Right ventricle myocardium superior (tissue), 1 donor: ENCODE data around the gene MPHOSPH8. TPM values are rescaled to one million over a fixed set of nuclear protein-coding genes. Genes with fewer than 3 reads are reported as not detected.

Experiments
- ATAC-seq: fragments of 200-7000 bp; cut with Tn5 transposase; one replicate; pipeline ENCODE4 v1.9.1; 2020; ENCODE audit warnings: mild to moderate bottlenecking; ENCODE audit not compliant: poor library complexity
- DNase-seq: peaks from one replicate; pipeline ENCODE4 v3.0.0-alpha.2; 2020
- intact Hi-C: fragments of 100-400 bp; cut with DNase I; formaldehyde crosslinking; loops from one replicate; pipeline ENCODE4 v1.11.2; 2022
- long read RNA-seq: library from polyadenylated mRNA; unstranded; transcript quantifications from one replicate; pipeline ENCODE4 v2.0.0, GENCODE V29; 2021
- total RNA-seq: library from RNA; stranded (reverse); fragmentation: NEBNext Ultra II Directional; extraction: Animal tissue kit (Norgen Biotek cat#: 25700); gene quantifications from one replicate; pipeline ENCODE4 v1.2.1, GENCODE V29; 2021
- donor health status: DM: no; HTN: yes; CAD: no; lungs with severe emphysema.

Gene MPHOSPH8
- 26.0 TPM for total RNA-seq
- long read RNA-seq, full-length matches to known transcripts, result 35 of 52 reads
- long read RNA-seq, partial matches to known transcripts, result 11 of 52 reads
- long read RNA-seq, other reads (novel, unspliced or antisense), result 6 of 52 reads

- peak; percentile 96 for DNase-seq
- intact Hi-C loops, result loop anchor here (10.0 kb wide), 1 partner anchor 151 kb away; the partner anchor contains the start of gene PSPC1
- ATAC-seq, result peak; percentile 99
Observed at GRCh38 chr13:19633479-19634255, at the start of gene MPHOSPH8. Gene MPHOSPH8, plus strand, starts transcription at chr13:19633659. Its CDS starts 90 bp downstream, at chr13:19633749.

GRCh38 chr13:19586904-19587634, 46.4 kb upstream of the MPHOSPH8 start:
- ATAC-seq, result peak; percentile 57
- intact Hi-C loops, result no loop called here
- DNase-seq, result peak; percentile 52

- DNase-seq (no peak), ATAC-seq (peak; percentile 84)
- intact Hi-C loops, result no loop called here
Observed at GRCh38 chr13:19587635-19588300, 45.7 kb upstream of the MPHOSPH8 start.

- ATAC-seq (no peak), DNase-seq (no peak)
- intact Hi-C loops, result no loop called here
Observed at GRCh38 chr13:19589312-19589711, 44.1 kb upstream of the MPHOSPH8 start.

- no peak for DNase-seq
- ATAC-seq, result no peak
- intact Hi-C loops, result no loop called here
Observed at GRCh38 chr13:19590423-19590822, 43.0 kb upstream of the MPHOSPH8 start.

- no peak for ATAC-seq
- intact Hi-C loops, result no loop called here
- no peak for DNase-seq
Observed at GRCh38 chr13:19591864-19592263, 41.6 kb upstream of the MPHOSPH8 start.

- no peak for ATAC-seq
- DNase-seq, result no peak
- intact Hi-C loops, result no loop called here
Observed at GRCh38 chr13:19592657-19593180, 40.7 kb upstream of the MPHOSPH8 start.

GRCh38 chr13:19596086-19596485, 37.4 kb upstream of the MPHOSPH8 start:
- DNase-seq (no peak), ATAC-seq (no peak)
- intact Hi-C loops, result no loop called here

GRCh38 chr13:19596960-19597361, 36.5 kb upstream of the MPHOSPH8 start:
- intact Hi-C loops, result no loop called here
- ATAC-seq (no peak), DNase-seq (no peak)

GRCh38 chr13:19597523-19597922, 35.9 kb upstream of the MPHOSPH8 start:
- ATAC-seq (no peak), DNase-seq (no peak)
- intact Hi-C loops, result no loop called here

- intact Hi-C loops, result no loop called here
- ATAC-seq, result peak; percentile 93
- peak; percentile 61 for DNase-seq
Observed at GRCh38 chr13:19601749-19602725, 31.4 kb upstream of the MPHOSPH8 start.

GRCh38 chr13:19604306-19604705, 29.2 kb upstream of the MPHOSPH8 start:
- DNase-seq, result no peak
- ATAC-seq, result no peak
- intact Hi-C loops, result no loop called here

- DNase-seq (no peak), ATAC-seq (no peak)
- intact Hi-C loops, result no loop called here
Observed at GRCh38 chr13:19605161-19605955, 28.1 kb upstream of the MPHOSPH8 start.

- no peak for DNase-seq
- no peak for ATAC-seq
- intact Hi-C loops, result no loop called here
Observed at GRCh38 chr13:19606152-19606551, 27.3 kb upstream of the MPHOSPH8 start.

- no peak for ATAC-seq
- no peak for DNase-seq
- intact Hi-C loops, result no loop called here
Observed at GRCh38 chr13:19606737-19607136, 26.7 kb upstream of the MPHOSPH8 start.

GRCh38 chr13:19607523-19608078, 25.9 kb upstream of the MPHOSPH8 start:
- intact Hi-C loops, result no loop called here
- DNase-seq, result no peak
- ATAC-seq, result no peak

- intact Hi-C loops, result no loop called here
- peak; percentile 48 for ATAC-seq
- DNase-seq, result no peak
Observed at GRCh38 chr13:19618977-19619376, 14.5 kb upstream of the MPHOSPH8 start.
